H9 (cell line): Measurements from ENCODE around the gene SRSF4. TPM values are rescaled to one million over a fixed set of nuclear protein-coding genes. Genes with fewer than 3 reads are reported as not detected.

Experiments
- DNase-seq: peaks from one replicate; pipeline ENCODE4 v3.0.0-alpha.2; 2017
- H2AFZ ChIP-seq: one replicate; pipeline ENCODE4 v1.6.1; 2013; ENCODE audit warnings: mild to moderate bottlenecking, low read length, control low read depth, moderate library complexity
- H2AK5ac ChIP-seq: 2 replicates; pipeline ENCODE4 v1.6.1; 2013; ENCODE audit warnings: low read length, control low read depth, mixed read lengths; ENCODE audit not compliant: insufficient read length
- H2BK120ac ChIP-seq: one replicate; pipeline ENCODE4 v1.6.1; 2013; ENCODE audit warnings: low read depth, mild to moderate bottlenecking, low read length, control low read depth, inconsistent platforms; ENCODE audit not compliant: poor library complexity, severe bottlenecking
- H2BK12ac ChIP-seq: 2 replicates; pipeline ENCODE4 v1.6.1; 2013; ENCODE audit warnings: low read length, control low read depth, mixed read lengths, low read depth; ENCODE audit not compliant: insufficient read length
- H2BK15ac ChIP-seq: 2 replicates; pipeline ENCODE4 v1.6.1; 2013; ENCODE audit warnings: low read depth, low read length, control low read depth
- H2BK20ac ChIP-seq: one replicate; pipeline ENCODE4 v1.6.1; 2013; ENCODE audit warnings: low read depth, mild to moderate bottlenecking, low read length, control low read depth, inconsistent platforms; ENCODE audit not compliant: poor library complexity, severe bottlenecking
- H2BK5ac ChIP-seq: 2 replicates; pipeline ENCODE4 v1.6.1; 2013; ENCODE audit warnings: low read length, control low read depth, mixed read lengths; ENCODE audit not compliant: insufficient read length
- H3K14ac ChIP-seq: 2 replicates; pipeline ENCODE4 v1.6.1; 2013; ENCODE audit warnings: low read length, control low read depth; ENCODE audit not compliant: insufficient read depth
- H3K18ac ChIP-seq: 2 replicates; pipeline ENCODE4 v1.6.1; 2013; ENCODE audit warnings: low read depth, mild to moderate bottlenecking, mixed read lengths, low read length, control low read depth; ENCODE audit not compliant: insufficient read length
- H3K23ac ChIP-seq: 2 replicates; pipeline ENCODE4 v1.6.1; 2013; ENCODE audit warnings: low read length, control low read depth, mixed read lengths, low read depth; ENCODE audit not compliant: insufficient read length
- H3K23me2 ChIP-seq: 2 replicates; pipeline ENCODE4 v1.6.1; 2013; ENCODE audit warnings: low read depth, mild to moderate bottlenecking, mixed read lengths, low read length, control low read depth; ENCODE audit not compliant: insufficient read length, poor library complexity, severe bottlenecking
- H3K27ac ChIP-seq: 2 replicates; pipeline ENCODE4 v1.5.1; 2013; ENCODE audit warnings: low read length, control low read depth, mixed read lengths, low read depth; ENCODE audit not compliant: insufficient read length
- H3K27me3 ChIP-seq: 2 replicates; pipeline ENCODE4 v1.6.1; 2013; ENCODE audit warnings: low read length, control low read depth, inconsistent platforms; ENCODE audit not compliant: insufficient read depth
- H3K4ac ChIP-seq: 2 replicates; pipeline ENCODE4 v1.6.1; 2013; ENCODE audit warnings: low read depth, mild to moderate bottlenecking, control low read depth, inconsistent platforms, low read length, moderate library complexity
- H3K4me1 ChIP-seq: 2 replicates; pipeline ENCODE4 v1.6.1; 2013; ENCODE audit warnings: low read length, control low read depth, inconsistent platforms; ENCODE audit not compliant: insufficient read depth
- H3K4me2 ChIP-seq: 2 replicates; pipeline ENCODE4 v1.6.1; 2013; ENCODE audit warnings: low read length, control low read depth, mixed read lengths; ENCODE audit not compliant: insufficient read length, insufficient read depth
- H3K56ac ChIP-seq: 2 replicates; pipeline ENCODE4 v1.6.1; 2013; ENCODE audit warnings: low read depth, mild to moderate bottlenecking, mixed read lengths, low read length, control low read depth; ENCODE audit not compliant: insufficient read length
- H3K79me1 ChIP-seq: 2 replicates; pipeline ENCODE4 v1.6.1; 2013; ENCODE audit warnings: low read depth, mild to moderate bottlenecking, moderate library complexity, low read length, control low read depth, inconsistent platforms; ENCODE audit not compliant: insufficient read depth, poor library complexity, severe bottlenecking
- H3K79me2 ChIP-seq: 2 replicates; pipeline ENCODE4 v1.6.1; 2013; ENCODE audit warnings: low read length, control low read depth, inconsistent platforms; ENCODE audit not compliant: insufficient read depth
- H3K9ac ChIP-seq: 2 replicates; pipeline ENCODE4 v1.6.1; 2013; ENCODE audit warnings: low read length, control low read depth, mixed read lengths; ENCODE audit not compliant: insufficient read length; ENCODE audit errors: extremely low read depth
- H3K9me3 ChIP-seq: one replicate; pipeline ENCODE4 v1.6.1; 2013; ENCODE audit warnings: low read depth, low read length, inconsistent platforms; ENCODE audit not compliant: control insufficient read depth
- H3T11ph ChIP-seq: one replicate; pipeline ENCODE4 v1.6.1; 2013; ENCODE audit warnings: mild to moderate bottlenecking, low read length, control low read depth, inconsistent platforms
- H4K20me1 ChIP-seq: one replicate; pipeline ENCODE4 v1.6.1; 2013; ENCODE audit not compliant: control insufficient read depth, insufficient read length, insufficient read depth
- H4K5ac ChIP-seq: 2 replicates; pipeline ENCODE4 v1.6.1; 2013; ENCODE audit warnings: low read depth, mild to moderate bottlenecking, mixed read lengths, low read length, control low read depth; ENCODE audit not compliant: insufficient read length
- H4K8ac ChIP-seq: replicated peaks from 2 replicates; pipeline ENCODE4 v1.6.1; 2013; ENCODE audit warnings: low read length, control low read depth, mixed read lengths, low read depth; ENCODE audit not compliant: insufficient read length
- H4K91ac ChIP-seq: 2 replicates; pipeline ENCODE4 v1.6.1; 2013; ENCODE audit warnings: low read depth, mild to moderate bottlenecking, moderate library complexity, mixed read lengths, low read length, control low read depth; ENCODE audit not compliant: insufficient read length
- H3K27ac Mint-ChIP-seq, 3 experiments: 2 replicates in 2 of 3; 3 replicates in 1 of 3; pipeline ENCODE4 v1.8.0; 2020 to 2021; ENCODE audit warnings: mixed read lengths in 3 of 3, mild to moderate bottlenecking in 1 of 3, moderate library complexity in 1 of 3
- H3K27me3 Mint-ChIP-seq: 2 replicates; pipeline ENCODE4 v1.8.0; 2021; ENCODE audit warnings: low read depth, mild to moderate bottlenecking, moderate library complexity, mixed read lengths
- H3K36me3 Mint-ChIP-seq, 3 experiments: 2 replicates in 2 of 3; 3 replicates in 1 of 3; pipeline ENCODE4 v1.8.0; 2020 to 2021; ENCODE audit warnings: low read depth in 3 of 3, mixed read lengths in 3 of 3; ENCODE audit not compliant: insufficient read depth in 1 of 3
- H3K4me1 Mint-ChIP-seq, 2 experiments: 2 replicates each; pipeline ENCODE4 v1.8.0; 2020; ENCODE audit warnings: mixed read lengths in 2 of 2
- H3K4me3 Mint-ChIP-seq, 2 experiments: 2 replicates in 1 of 2; 3 replicates in 1 of 2; pipeline ENCODE4 v1.8.0; 2020 to 2021; ENCODE audit warnings: mild to moderate bottlenecking in 2 of 2, mixed read lengths in 2 of 2, moderate library complexity in 1 of 2
- H3K9me3 Mint-ChIP-seq, 2 experiments: 2 replicates in 1 of 2; 3 replicates in 1 of 2; pipeline ENCODE4 v1.8.0; 2020; ENCODE audit warnings: mild to moderate bottlenecking in 2 of 2, mixed read lengths in 2 of 2, moderate library complexity in 1 of 2
- CTCF ChIP-seq: fragments of 200-600 bp; sonication (generic); conservative IDR thresholded peaks from 3 replicates; pipeline ENCODE4 v1.8.0; 2021; ENCODE audit warnings: antibody characterized with exemption, mild to moderate bottlenecking
- WGBS: extraction: QIAGEN DNeasy Blood & Tissue Kit; methylation state at CpG from one replicate; pipeline ENCODE4 v1.1.7; 2013; ENCODE audit warnings: missing lambda C conversion rate, low lambda C conversion rate, mixed read lengths; ENCODE audit not compliant: insufficient read length; ENCODE audit errors: extremely low coverage; 5-methylcytosine and 5-hydroxymethylcytosine counted together
- total RNA-seq: library from RNA; stranded (reverse); gene quantifications from 2 replicates; pipeline ENCODE4 v1.2.1, GENCODE V29; 2021

The SRSF4 gene
- total RNA-seq, 1 experiment from 2014 or later: 90.6 TPM

DNA sequence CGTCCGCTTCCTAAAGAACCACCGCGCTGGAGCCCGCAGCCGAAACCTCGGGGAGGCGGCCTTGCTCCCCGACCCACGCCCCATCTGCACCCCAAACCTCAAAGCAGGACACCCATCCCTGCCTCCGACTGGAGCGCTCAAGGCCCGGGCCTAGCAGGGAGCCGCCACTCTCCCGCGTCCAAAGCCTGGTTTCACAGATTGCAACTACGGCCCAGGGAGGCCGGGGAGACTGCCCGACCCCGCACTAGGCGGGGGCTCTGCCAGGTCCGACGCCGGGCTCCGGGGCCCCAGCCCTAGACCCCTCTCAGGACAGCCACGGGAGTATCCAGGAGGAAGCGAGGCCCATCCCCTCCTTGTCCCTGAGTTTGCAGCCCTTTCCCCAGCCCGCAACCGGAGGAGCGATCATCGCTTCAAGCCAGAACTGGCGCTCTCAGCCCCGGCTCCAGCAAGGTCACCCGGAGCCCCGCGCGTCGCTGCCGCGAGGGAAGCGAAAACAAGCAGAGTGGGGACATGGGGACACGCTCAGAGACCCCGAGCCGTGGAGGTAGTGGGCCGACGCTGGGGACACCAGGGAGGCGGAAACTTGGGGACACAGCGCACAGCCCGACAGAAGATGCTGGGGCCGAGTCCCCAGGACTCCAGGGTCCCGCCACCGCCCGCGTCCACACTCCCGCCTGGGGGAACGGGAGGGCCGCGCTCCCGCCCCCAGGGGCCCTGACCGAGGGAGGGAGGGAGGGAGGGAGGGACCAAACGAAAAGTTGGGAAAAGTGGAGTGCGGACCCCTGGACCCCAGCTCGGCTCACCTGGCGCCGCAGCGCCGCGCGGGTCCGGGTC is 58.4 kb downstream of the SRSF4 start:
- peak overlapping the region; percentile 10 for H3K18ac ChIP-seq
- H3K23me2 ChIP-seq: peaks cover 18% of the 10 kb centered on the region
- H2BK15ac ChIP-seq: no peak overlapping the region
- H3K4me1 Mint-ChIP-seq: peaks cover 9 to 10% of the 10 kb centered on the region in 2 experiments
- peaks cover 5 to 17% (median 7%) of the 10 kb centered on the region in 3 experiments for H3K36me3 Mint-ChIP-seq
- no peak overlapping the region for H3K56ac ChIP-seq
- H3K4me2 ChIP-seq: peak overlapping the region; percentile 51
- no peaks in the 10 kb centered on the region for H3K79me1 ChIP-seq
- H3K14ac ChIP-seq: peak overlapping the region; percentile 80
- H3K79me2 ChIP-seq: no peaks in the 10 kb centered on the region
- no peak overlapping the region for H2AFZ ChIP-seq
- peaks cover 31% of the 10 kb centered on the region for H3K27me3 Mint-ChIP-seq
- no peaks in the 10 kb centered on the region for H3K9me3 Mint-ChIP-seq
- no peak overlapping the region for H2AK5ac ChIP-seq
- no peak overlapping the region for H3T11ph ChIP-seq
- WGBS: no CpG with 5 or more reads among the region's 70 CpGs
- peaks cover 2% of the 10 kb centered on the region; the same call in 1 of the 2 replicates for H3K4me1 ChIP-seq
- peaks cover 2% of the 10 kb centered on the region for H4K20me1 ChIP-seq
- H3K23ac ChIP-seq: no peak overlapping the region
- no peak overlapping the region for H2BK120ac ChIP-seq
- H3K4ac ChIP-seq: no peak overlapping the region
- no peak for TF ChIP-seq CTCF
- DNase-seq: no peak
- no peaks in the 10 kb centered on the region for H3K9me3 ChIP-seq
- no peak overlapping the region for H2BK20ac ChIP-seq
- no peak overlapping the region for H3K27ac Mint-ChIP-seq
- no peak overlapping the region for H4K8ac ChIP-seq
- H2BK5ac ChIP-seq: no peak overlapping the region
- no peak overlapping the region for H2BK12ac ChIP-seq
- H4K91ac ChIP-seq: no peak overlapping the region
- no peaks in the 10 kb centered on the region; the same call in 1 of the 2 replicates for H3K27me3 ChIP-seq
- peak overlapping the region; percentile 75 to 82 for H3K4me3 Mint-ChIP-seq
- H4K5ac ChIP-seq: no peak overlapping the region
- H3K9ac ChIP-seq: peak overlapping the region; percentile 39
- no peak overlapping the region for H3K27ac ChIP-seq
